Activated CD8-positive, alpha-beta memory T cell treated with anti-CD3 and anti-CD28 coated beads, Interleukin-2, amount 50 U/mL, for 48 hours (primary cell): ENCODE measurements around the gene RAB5A.
"Not testable (repeated sequence)": the region's sequence is repeated elsewhere in the genome, so short reads cannot be mapped to it uniquely, and the experiment has no call there.

Experiments
- DNase-seq: peaks from one replicate; pipeline ENCODE4 v3.0.0-alpha.2; 2020

RAB5A gene

DNA sequence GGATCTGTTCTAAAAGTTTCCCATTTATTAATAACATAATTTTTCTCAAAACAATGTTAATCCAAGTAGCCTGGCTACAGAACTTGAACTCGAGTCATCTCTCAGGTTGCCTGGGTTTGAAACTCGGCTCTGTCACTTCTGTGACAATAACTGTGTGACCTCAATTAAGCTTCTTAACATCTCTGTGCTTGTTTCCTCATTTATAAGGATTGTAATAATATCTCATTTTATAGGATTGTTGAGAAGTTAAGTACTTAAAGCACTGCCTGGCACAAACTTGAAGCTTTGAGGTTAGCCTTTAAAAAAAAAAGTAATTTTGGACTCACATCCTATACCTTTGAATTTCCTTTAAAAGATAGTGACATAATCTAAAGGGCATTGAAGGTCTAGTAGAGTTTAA is 3.4 kb downstream of the RAB5A start:
- no peak for DNase-seq

DNA sequence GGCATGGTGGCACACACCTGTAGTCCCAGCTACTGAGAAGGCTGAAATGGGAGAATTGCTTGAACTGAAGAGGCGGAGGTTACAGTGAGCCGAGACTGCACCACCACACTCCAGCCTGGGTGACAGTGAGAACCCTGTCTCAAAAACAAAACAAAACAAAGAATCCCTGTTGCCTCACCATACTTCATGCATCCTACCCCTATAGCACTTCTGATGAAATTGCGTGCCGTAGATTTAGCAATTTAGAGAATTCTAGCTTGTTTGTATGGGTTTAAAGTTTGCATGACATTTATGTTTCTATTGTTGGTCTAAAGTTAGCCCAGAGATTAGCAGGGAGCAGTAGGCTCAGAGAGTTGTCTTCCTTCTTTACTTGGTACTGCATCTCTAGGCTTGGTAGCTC is 7.8 kb downstream of the RAB5A start:
- no peak for DNase-seq

DNA sequence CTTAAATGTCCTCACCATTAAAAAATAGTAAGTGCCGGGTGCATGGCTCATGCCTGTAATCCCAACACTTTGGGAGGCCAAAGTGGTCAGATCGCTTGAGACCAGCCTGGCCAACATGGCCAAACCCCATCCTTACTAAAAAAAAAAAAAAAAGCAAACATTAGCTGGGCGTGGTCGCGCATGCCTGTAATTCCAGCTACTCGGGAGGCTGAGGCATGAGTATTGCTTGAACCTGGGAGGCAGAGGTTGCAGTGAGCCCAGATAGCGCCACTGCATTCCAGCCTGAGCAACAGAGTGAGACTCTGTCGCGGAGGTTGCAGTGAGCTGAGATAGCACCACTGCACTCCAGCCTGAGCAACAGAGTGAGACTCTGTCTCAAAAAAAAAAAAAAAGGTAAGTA is 10.5 kb downstream of the RAB5A start:
- not testable (repeated sequence) for DNase-seq

DNA sequence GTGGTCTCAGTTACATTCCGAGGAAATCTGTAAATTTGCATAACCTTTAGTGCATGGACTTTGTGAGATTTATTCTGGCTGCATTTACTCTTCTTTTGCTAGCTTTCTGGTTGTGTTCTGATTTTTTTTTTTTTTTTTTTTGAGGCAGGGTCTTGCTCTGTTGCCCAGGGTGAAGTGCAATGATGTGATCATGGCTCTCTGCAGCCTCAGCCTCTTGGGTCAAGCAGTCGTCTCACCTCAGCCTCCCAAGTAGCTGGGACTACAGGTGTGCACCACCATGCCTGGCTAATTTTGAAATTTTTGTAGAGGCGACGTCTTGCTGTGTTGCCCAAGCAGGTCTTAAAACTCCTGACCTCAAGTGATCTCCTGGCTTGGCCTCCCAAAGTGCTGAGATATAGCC is 12.6 kb downstream of the RAB5A start:
- DNase-seq = no peak

DNA sequence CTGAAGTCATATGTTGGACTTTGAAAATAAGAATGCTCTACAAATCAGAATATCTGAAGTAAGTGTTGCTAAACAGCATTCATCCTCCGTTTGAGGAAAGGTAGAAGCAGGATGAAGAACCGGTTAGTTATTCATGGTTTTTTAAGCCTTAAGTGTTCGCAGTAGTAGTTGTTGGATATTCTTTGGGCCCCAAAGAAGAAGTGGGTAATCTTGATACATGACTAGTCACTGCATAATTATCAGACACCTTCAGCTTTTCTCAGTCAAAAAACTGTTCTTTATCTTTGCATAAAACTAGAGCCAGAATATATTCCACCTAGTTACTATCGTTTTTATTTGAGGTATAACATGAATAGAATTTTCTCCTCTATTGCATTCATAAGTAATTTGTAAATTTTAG is 13.8 kb downstream of the RAB5A start:
- no peak for DNase-seq

DNA sequence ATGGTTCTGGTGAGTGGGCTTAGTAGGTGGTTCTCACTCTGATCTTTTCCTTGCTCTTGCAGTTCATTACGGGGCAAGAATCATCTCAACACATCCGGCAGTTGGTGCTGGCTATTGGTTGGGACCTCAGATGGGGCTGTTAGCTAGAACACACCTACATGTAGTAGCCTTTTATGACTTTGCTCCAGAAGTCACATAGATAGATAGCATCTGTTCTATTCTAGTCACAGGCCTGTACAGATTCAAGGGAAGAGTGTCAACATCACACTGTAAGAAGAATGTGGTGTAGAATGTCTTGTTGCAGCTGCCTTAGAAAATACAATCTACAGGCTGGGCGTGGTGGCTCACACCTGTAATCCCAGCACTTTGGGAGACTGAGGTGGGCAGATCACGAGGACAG is 15.1 kb downstream of the RAB5A start:
- no peak for DNase-seq

DNA sequence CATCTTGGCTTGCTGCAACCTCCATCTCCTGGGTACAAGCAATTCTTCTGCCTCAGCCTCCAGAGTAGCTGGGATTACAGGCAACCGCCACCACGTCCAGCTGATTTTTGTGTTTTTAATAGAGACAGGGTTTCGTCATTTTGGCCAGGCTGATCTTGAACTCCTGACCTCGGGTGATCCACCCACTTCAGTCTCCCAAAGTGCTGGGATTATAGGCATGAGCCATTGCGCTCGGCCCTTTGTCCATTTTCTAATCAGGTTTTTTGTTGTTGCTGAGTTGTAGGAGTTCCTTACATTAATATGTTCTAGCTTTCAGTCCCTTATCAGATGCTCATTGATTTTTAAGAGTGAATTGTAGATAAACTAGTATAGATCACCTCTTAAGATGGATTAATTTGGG is 20.3 kb downstream of the RAB5A start:
- DNase-seq = no peak

DNA sequence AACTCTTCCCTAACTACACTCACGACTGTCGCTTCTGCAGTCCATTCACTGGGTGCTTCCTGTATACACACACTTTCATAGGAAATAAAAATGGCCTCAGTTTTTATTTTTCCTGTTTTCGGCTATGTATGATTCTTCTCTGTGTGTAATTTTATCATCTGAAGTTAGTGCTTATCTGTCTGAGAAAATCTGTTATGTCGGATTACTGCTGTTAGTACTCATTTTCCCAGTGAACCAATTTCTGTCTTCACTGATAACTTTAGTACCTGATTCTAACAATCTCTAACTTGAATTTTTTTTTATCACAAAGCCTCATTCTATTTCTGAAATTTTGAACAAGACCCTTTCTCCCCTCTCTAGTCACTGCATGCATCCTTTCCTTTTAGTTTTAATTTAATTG is 20.9 kb downstream of the RAB5A start:
- DNase-seq = no peak

DNA sequence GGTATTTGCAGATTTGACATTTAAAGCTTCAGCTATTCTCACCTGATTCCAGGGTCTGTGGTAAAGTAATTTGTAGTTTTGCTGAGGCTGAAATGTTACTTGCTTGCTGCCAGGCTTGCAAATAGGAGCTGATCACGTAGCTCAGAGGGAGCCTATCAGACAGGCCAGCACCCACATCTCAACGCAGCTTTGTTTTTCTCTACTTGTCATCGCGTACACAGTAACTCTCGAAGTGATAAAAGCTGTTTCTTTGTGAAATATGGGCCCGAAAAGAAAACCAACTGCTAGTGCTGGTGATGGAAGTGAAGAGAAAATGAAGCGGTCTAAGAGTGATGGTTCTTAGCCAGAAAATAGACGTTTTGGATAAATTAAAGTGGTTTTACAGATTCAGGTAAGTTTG is 23.4 kb downstream of the RAB5A start:
- no peak for DNase-seq

DNA sequence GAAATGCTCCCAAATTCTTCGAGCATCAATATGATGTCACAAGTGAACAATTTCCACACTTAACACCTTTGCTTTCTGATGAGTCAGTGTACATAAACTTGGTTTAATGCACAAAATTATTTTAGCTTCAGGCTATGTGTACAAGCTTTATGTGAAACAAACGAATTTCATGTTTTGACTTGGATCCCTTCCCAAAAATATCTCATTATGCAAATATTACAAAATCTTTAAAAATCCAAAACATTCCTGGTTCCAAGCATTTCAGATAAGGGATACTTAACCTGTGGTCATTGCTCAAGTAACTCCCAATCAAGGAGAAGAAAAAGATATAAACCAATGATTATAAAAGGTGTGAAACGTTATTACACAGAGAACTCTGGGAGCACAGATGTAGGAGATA is 25.2 kb downstream of the RAB5A start:
- DNase-seq = no peak

DNA sequence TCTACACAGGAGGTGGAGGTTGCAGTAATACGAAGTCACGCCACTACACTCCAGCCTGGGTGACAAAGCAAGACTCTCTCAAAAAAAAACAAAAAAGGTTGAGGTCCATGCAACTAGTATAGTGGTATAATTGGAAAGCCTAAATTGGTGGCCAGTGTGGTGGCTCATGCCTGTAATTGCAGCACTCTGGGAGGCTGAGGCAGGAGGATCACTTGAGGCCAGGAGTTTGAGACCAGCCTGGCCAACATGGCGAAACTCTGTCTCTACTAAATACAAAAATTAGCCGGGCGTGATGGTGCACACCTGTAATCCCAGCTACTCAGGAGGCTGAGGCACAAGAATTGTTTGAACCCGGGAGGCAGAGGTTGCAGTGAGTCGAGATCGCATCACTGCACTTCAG is 42.0 kb downstream of the RAB5A start:
- DNase-seq = not testable (repeated sequence)

DNA sequence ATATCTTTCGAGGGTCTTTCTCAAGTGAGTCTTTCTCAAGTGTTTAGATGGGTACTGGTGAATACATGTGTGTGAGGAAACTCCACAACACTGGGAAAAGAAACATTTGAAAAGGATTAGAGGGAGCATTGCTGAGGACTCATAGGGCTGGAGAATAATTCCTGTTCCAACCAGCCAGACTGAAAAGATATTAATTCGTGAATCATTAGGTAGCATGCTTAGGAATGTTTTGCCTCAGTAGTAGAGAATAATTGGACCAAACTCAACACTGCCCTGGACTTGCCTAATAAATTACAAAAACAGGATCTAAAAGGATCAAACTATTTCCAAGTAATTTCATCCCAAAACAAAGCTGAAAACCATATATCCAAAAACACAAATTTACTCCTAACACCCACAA is 47.9 kb downstream of the RAB5A start:
- no peak for DNase-seq

DNA sequence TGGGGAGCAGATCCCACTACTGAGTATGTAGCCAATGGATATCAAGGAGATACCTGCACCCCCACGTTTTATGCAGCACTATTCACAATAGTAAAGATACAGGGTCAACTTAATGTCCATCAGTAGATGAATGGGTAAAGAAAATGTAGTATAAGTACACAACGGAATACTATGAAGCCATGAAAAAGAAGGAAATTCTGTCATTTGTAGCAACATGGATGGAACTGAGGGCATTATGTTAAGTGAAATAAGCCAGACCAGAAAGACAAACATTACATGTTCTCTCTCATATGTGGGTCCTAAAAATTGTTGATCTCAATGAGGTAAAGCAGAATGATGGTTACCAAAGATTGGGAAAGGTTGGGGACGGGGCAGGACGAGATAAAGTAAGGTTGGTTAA is 50.6 kb downstream of the RAB5A start:
- DNase-seq = no peak

DNA sequence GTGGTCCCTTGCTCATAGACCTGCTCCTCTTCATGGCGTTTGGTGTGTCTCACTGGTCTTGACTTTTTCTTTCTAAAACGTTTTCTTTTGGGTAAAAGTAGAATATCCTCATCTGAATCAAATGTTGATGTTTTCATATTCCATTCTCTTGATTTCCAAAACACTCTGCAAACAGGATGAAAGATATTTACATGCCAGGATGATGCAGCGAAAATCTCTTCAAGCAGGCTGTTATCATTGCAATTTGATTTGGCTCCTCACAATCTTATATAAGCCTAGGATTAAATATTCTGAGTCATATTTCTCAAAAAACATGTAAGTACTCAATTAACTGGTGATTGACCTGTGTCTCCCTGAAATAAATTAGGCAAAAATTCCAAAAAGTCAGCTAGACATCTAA is 55.0 kb downstream of the RAB5A start:
- no peak for DNase-seq

DNA sequence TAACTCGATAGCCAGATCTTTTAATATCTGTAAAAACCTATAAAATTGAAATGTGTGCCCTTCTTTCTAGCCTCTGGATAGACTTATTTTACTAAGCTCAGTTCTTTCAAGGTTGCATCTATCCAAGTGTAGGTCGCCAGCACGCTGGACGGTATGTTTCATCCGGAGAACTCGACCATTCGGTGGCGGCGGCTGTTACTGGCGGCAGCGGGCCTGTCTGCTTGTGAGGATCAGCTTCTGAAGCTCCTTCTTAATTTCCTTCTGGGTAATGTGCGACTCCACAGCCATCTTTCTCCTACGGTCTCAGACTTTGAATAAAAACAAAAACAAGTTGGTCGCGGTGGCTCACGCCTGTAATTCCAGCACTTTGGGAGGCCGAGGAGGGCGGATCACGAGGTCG is 61.1 kb downstream of the RAB5A start:
- no peak for DNase-seq

DNA sequence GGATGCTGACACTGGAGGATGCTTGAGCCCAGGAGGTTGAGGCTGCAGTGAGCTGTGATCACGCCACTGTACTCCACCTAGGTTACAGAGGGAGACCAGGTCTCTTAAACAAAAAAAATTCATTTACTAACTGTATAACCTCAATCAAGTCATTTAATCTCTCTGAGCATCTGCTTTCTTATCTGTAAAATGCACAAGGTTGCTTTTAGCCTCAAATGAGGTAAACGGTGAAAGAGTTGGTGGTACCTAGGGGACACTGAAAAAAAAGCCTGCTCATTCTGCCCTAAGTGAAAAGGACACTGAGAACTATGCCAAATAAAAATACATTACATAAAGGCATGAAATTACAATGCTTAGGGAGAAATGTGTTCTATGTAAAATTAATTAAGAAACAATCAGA is 61.7 kb downstream of the RAB5A start:
- no peak for DNase-seq

DNA sequence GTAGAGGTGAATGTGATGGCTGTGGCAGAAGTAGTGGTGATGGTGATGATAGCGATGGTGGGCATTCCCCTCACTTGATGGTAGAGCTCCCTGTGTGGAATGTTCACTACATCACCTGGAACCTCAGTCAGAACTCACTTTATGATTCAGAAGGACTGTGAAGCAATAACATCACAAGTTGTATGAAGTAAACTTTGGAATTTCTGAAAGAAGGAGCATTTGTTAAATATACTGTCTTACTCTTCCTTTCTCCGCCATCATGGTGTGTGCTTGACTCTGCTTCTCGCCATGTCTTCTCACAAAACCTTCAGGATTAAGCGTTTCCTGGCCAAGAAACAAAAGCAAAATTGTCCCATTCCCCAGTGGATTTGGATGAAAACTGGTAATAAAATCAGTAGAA is 65.3 kb downstream of the RAB5A start, which contains the start of gene PP2D1:
PP2D1 (minus strand) TSS at position 101 of the 400 bp plus-strand sequence. CDS start 192 bp downstream, outside the sequence.
- no peak for DNase-seq

DNA sequence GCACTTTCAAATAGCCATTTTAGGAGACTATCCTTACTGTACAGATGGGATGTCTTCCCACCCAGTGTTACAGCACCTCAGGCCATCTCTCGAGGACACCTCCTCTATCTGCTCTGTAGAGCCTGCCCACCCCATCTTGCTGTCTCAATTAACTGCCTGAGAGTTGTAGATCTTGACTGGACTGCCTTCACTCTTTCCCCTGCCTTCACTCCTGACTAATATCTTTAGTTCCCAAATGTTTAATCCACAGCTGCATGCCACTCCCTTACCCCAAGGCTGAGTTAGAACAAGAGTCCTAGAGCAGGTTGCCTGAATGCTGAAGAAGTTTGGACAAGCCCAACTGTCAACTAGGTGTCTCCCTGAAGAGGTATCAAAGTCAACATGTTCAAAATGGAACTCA is 66.5 kb downstream of the RAB5A start:
- no peak for DNase-seq

DNA sequence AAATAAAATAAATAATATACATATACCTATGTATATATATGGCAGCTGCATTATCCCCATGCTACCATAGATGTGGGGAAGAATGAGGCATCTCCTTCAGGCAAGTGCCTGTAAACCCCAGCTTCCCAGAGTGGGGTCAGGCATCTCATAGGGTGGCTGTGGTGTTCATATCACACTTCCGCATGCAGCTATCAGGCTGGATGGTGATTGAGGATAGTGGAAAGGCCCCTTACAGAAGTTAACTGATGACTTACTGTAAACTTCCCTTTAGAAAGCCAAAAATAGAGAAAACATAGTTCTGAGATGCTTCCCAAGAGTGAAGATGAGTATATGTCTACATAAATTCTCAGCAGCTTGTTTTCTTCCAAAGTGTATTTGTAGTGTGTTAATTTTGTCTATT is 68.6 kb downstream of the RAB5A start:
- DNase-seq = no peak

DNA sequence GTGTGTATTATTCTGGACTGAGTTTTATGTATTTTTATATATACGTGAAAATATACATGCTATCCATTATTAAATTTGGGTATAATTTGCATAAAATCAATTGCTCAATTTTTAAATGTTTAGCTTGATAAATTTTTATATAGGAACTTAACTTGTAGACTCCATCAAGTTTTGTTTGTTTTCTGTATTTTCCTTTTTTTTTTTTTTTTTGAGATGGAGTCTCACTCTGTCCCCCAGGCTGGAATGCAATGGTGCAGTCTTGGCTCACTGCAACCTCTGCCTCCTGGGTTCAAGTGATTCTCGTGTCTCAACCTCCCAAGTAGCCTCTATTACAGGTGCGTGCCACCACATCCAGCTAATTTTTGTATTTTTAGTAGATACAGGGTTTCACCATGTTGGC is 69.2 kb downstream of the RAB5A start:
- DNase-seq = not testable (repeated sequence)

DNA sequence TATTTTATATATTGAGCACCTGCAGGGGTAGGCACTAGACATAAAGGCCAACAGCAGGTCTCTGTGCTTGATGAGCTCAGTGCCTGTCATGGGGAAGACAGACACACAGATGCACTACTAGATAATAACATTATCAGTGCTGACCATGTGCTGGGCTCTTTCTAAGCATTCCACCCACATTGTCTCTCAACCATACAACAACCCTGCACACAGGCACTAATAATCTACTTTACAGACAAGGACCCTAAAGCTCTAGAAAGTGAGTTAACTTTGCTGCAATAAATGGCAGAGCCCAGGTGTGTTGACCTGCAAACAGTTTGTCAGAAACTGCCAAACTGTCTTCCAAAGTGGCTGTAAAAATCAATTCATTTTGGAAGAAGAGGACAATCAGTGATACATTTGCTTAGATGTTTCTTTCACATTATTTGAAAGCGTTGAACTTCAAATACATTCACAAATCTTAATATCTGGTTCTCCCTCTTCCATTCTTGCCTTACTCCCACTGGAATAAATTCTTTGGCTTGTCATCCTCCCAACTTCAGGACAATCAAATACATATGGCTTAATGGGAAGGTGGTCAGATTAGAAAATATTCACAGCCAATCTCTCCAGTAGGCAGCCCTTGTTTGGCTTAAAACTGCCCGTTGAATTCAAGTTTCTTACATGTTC is 76.2 kb downstream of the RAB5A start:
- DNase-seq = no peak

DNA sequence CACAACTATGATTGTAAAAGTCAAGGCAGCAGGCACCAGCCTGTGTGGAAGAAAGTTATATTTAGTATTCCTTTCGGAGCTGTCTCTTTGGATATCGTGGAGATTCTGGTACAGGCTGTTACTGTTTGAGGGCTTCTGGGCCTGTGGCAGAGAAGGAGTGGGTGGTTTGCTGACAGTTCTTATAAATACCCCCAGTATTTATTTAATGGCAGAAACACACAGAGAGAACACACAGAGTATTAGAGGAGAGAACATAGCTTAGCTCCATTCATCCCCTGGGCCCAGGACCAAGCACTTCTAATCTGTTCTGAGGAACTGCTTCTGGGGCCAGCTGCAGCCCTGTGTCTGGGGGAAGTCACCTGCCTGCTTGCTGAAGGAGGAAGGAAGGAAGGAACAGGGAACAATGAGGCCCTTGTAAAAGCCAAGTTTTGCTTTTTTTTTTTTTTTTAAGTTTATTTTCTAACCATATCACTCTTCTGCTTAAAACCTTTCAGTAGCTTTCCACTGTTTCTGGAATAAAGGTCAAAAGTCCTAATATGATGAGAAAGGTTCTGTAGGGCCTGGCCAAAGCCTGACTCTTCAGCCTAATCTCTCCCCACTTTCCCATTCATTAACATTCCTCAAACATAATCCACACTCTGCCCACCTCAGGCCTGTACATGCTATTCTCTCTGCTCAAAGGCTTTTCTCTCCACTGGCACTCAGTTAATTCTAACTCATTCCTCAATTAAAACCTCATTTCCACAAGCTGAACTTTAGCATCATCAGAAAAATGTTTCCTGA is 76.9 kb downstream of the RAB5A start:
- DNase-seq = no peak

DNA sequence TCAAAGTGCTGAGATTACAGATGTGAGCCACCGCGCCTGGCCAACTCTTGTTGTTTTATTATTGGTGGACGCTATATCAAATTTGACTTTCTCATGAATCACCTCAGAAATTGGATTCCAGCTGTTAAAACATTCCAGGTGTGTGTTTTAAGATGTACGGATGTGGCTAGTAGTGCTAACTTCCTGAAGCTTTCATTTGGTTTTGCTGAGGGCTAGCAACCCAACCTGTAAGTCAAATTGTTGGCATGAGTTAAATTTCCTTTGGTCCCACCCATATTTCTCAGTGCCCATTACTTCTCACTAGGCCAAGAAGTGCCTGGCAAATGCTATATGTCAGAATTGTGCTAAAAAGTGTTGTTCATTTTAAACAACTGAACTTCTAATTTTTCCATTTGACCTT is 80.2 kb downstream of the RAB5A start:
- no peak for DNase-seq

DNA sequence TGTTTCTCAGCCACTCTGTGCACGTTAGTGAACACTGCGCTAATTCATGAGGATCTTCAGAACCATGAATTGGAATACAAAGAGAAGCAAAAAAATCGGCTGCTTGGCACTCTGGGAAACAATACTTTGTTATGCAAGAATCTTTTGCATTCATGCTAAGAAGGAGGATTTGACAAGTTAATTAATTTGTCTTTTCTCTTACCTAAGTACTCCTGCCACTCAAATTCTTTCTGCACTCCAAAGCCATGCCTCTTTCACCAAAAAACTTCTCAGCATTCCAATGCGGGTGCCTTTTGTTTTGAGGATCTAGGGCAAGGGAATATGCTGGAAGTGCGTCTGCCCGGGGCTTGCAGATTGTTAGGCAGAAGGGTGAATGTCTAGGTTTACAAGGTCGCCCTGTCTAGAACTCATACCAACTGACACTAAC is 82.0 kb downstream of the RAB5A start:
- DNase-seq = no peak

DNA sequence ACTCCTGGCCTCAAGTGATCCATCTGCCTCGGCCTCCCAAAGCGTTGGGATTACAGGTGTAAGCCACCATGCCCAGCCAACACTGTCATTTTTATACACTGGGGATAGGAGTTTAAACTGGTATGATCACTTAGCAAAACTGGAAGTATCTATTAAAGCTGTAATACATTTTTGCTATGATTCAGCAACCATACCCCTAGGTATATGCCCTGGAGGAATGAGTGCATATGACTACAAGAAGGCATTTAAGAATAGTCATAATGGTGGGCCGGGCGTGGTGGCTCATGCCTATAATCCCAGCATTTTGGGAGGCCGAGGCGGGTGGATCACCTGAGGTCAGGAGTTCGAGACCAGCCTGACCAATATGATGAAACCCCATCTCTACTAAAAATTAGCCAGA is 85.0 kb downstream of the RAB5A start:
- not testable (repeated sequence) for DNase-seq
